ENCODE results near the gene DAND5. TPM values are rescaled to one million over a fixed set of nuclear protein-coding genes. Genes with fewer than 3 reads are reported as not detected.
A peak's percentile ranks its signal among the peaks of the same experiment; 100 is the strongest.

DAND5 gene
- total and polyA plus RNA-seq, 7 donors, result 0.13 to 2.0 (median 1.7) TPM; not detected in 2

DNA sequence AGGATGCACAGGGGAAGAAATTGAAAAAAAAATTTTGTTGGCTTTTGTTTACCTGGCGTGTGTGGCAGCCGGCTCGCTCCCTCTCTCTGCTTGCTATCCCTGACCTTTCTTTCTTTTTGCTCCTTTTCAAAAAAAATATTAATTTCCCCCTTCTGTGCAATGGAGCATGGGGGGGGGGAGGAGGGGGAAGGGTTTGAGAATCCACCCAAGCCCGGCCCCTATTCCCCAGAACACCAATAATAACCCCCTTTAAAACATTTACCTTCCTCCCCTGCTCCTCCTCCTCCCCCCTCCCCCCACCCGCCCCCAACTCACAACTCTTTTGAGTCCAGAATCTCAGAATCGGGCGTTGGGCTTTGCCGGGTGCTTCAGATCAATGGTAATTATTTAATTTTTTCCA, 54.3 kb downstream of the DAND5 start:
- WGBS, 2 donors, result 1 to 10% methylated on average over 8 of the region's 8 CpGs
- Histone ChIP-seq H3K4me1 (peaks cover 0 to 97% (median 89%) of the 10 kb centered on the region in 4 donors), H3K27me3 (no peaks in the 10 kb centered on the region), H3K4me3 (peak overlapping the region; percentile 31 to 49 (median 41)), H3K27ac (peak overlapping the region; percentile 91 to 98 (median 95)), H3K9me3 (no peaks in the 10 kb centered on the region), H3K36me3 (no peaks in the 10 kb centered on the region)
- TF ChIP-seq EP300 (IDR thresholded peaks at IDR 0.05) (no peak), POLR2AphosphoS5 (IDR thresholded peaks at IDR 0.05) (no peak), POLR2A (IDR thresholded peaks at IDR 0.05) (no peak)
- TF ChIP-seq, protein P1, sequence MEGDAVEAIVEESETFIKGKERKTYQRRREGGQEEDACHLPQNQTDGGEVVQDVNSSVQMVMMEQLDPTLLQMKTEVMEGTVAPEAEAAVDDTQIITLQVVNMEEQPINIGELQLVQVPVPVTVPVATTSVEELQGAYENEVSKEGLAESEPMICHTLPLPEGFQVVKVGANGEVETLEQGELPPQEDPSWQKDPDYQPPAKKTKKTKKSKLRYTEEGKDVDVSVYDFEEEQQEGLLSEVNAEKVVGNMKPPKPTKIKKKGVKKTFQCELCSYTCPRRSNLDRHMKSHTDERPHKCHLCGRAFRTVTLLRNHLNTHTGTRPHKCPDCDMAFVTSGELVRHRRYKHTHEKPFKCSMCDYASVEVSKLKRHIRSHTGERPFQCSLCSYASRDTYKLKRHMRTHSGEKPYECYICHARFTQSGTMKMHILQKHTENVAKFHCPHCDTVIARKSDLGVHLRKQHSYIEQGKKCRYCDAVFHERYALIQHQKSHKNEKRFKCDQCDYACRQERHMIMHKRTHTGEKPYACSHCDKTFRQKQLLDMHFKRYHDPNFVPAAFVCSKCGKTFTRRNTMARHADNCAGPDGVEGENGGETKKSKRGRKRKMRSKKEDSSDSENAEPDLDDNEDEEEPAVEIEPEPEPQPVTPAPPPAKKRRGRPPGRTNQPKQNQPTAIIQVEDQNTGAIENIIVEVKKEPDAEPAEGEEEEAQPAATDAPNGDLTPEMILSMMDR (IDR thresholded peaks at IDR 0.05), result no peak
- intact Hi-C loops (cut with DNase I), result loop anchor here (2.0 to 10.0 kb wide), 2 partner anchors 17 to 821 kb away; no protein-coding TSS in a partner anchor
- DNase-seq, result no peak

Small RNA genes lying within 50 kb of the gene (small RNA-seq; reads per million reads assigned to genes)
- gene MIR5695 (0 to 0.42 (median 0) reads per million in 3 donors), gene MIR6515 (0 to 0.30 (median 0) reads per million in 3 donors)

Other genes starting within 250 kb of the DAND5 start
- 10 to 100 TPM; 54.2 to 92.2 (median 60.5) TPM for gene TNPO2, start 245.6 kb upstream of the DAND5 start, total RNA-seq
- 10 to 100 TPM in 2 of 3 donors, 1 to 10 TPM in 1; 9.5 to 47.2 (median 12.0) TPM for gene TNPO2, start 245.6 kb upstream of the DAND5 start, polyA plus RNA-seq
- gene TRIR, start 234.9 kb upstream of the DAND5 start, total RNA-seq, result 100 to 1,000 TPM; 443 to 505 (median 475) TPM
- 100 to 1,000 TPM; 261 to 324 (median 321) TPM for gene TRIR, start 234.9 kb upstream of the DAND5 start, polyA plus RNA-seq
- 10 to 100 TPM; 34.6 to 59.4 (median 44.5) TPM for gene GET3, start 232.1 kb upstream of the DAND5 start, total RNA-seq
- 100 to 1,000 TPM in 1 of 3 donors, 10 to 100 TPM in 2; 85.8 to 121 (median 98.5) TPM for gene GET3, start 232.1 kb upstream of the DAND5 start, polyA plus RNA-seq
- under 1 TPM in 1 of 4 donors, not detected in 3; 0.36 TPM for gene BEST2, start 217.8 kb upstream of the DAND5 start, total RNA-seq
- 10 to 100 TPM; 44.4 to 50.0 (median 45.8) TPM for gene BEST2, start 217.8 kb upstream of the DAND5 start, polyA plus RNA-seq
- 10 to 100 TPM; 10.2 to 37.9 (median 12.7) TPM for gene HOOK2, start 194.0 kb upstream of the DAND5 start, total RNA-seq
- gene HOOK2, start 194.0 kb upstream of the DAND5 start, polyA plus RNA-seq, result 10 to 100 TPM; 36.0 to 80.4 (median 42.1) TPM
- 1,000 to 10,000 TPM in 1 of 4 donors, 100 to 1,000 TPM in 3; 125 to 1,252 (median 504) TPM for gene JUNB, start 178.1 kb upstream of the DAND5 start, total RNA-seq
- 100 to 1,000 TPM in 2 of 3 donors, 10 to 100 TPM in 1; 91.6 to 289 (median 249) TPM for gene JUNB, start 178.1 kb upstream of the DAND5 start, polyA plus RNA-seq
- 100 to 1,000 TPM; 248 to 312 (median 264) TPM for gene PRDX2, start 167.8 kb upstream of the DAND5 start, total RNA-seq
- gene PRDX2, start 167.8 kb upstream of the DAND5 start, polyA plus RNA-seq, result 100 to 1,000 TPM; 277 to 379 (median 284) TPM
- gene THSD8, start 167.5 kb upstream of the DAND5 start, total RNA-seq, result not detected
- 1 to 10 TPM in 2 of 3 donors, not detected in 1; 2.5 to 2.8 TPM for gene THSD8, start 167.5 kb upstream of the DAND5 start, polyA plus RNA-seq
- gene RNASEH2A, start 163.0 kb upstream of the DAND5 start, total RNA-seq, result 1 to 10 TPM; 1.9 to 3.7 (median 3.0) TPM
- 10 to 100 TPM in 1 of 3 donors, 1 to 10 TPM in 2; 6.2 to 22.1 (median 7.2) TPM for gene RNASEH2A, start 163.0 kb upstream of the DAND5 start, polyA plus RNA-seq
- gene RTBDN, start 135.0 kb upstream of the DAND5 start, total RNA-seq, result 1 to 10 TPM in 1 of 4 donors, under 1 TPM in 1, not detected in 2; 0.82 to 1.8 TPM
- gene RTBDN, start 135.0 kb upstream of the DAND5 start, polyA plus RNA-seq, result under 1 TPM in 1 of 3 donors, not detected in 2; 0.83 TPM
- 1 to 10 TPM in 1 of 4 donors, under 1 TPM in 3; 0.49 to 3.3 (median 0.76) TPM for gene MAST1, start 131.1 kb upstream of the DAND5 start, total RNA-seq
- gene MAST1, start 131.1 kb upstream of the DAND5 start, polyA plus RNA-seq, result 1 to 10 TPM; 1.2 to 2.6 (median 1.8) TPM
- 10 to 100 TPM; 28.6 to 45.1 (median 32.1) TPM for gene DNASE2, start 88.1 kb upstream of the DAND5 start, total RNA-seq
- 10 to 100 TPM; 11.4 to 45.4 (median 24.5) TPM for gene DNASE2, start 88.1 kb upstream of the DAND5 start, polyA plus RNA-seq
- gene KLF1, start 82.4 kb upstream of the DAND5 start, total RNA-seq, result not detected
- gene KLF1, start 82.4 kb upstream of the DAND5 start, polyA plus RNA-seq, result under 1 TPM in 1 of 3 donors, not detected in 2; 0.10 TPM
- gene GCDH, start 78.4 kb upstream of the DAND5 start, total RNA-seq, result 10 to 100 TPM; 24.7 to 85.0 (median 34.8) TPM
- 10 to 100 TPM; 10.8 to 40.0 (median 21.3) TPM for gene GCDH, start 78.4 kb upstream of the DAND5 start, polyA plus RNA-seq
- gene SYCE2, start 50.3 kb upstream of the DAND5 start, total RNA-seq, result not detected
- under 1 TPM in 1 of 3 donors, not detected in 2; 0.17 TPM for gene SYCE2, start 50.3 kb upstream of the DAND5 start, polyA plus RNA-seq
- 10 to 100 TPM; 21.4 to 33.3 (median 31.7) TPM for gene FARSA, start 35.9 kb upstream of the DAND5 start, total RNA-seq
- gene FARSA, start 35.9 kb upstream of the DAND5 start, polyA plus RNA-seq, result 10 to 100 TPM; 27.0 to 86.8 (median 29.1) TPM
- 100 to 1,000 TPM; 147 to 260 (median 208) TPM for gene CALR, start 31.0 kb upstream of the DAND5 start, total RNA-seq
- 100 to 1,000 TPM in 2 of 3 donors, 10 to 100 TPM in 1; 70.3 to 717 (median 168) TPM for gene CALR, start 31.0 kb upstream of the DAND5 start, polyA plus RNA-seq
- 100 to 1,000 TPM in 3 of 4 donors, 10 to 100 TPM in 1; 98.8 to 133 (median 117) TPM for gene RAD23A, start 23.7 kb upstream of the DAND5 start, total RNA-seq
- gene RAD23A, start 23.7 kb upstream of the DAND5 start, polyA plus RNA-seq, result 10 to 100 TPM; 58.7 to 99.3 (median 70.9) TPM
- 10 to 100 TPM; 36.0 to 65.8 (median 53.5) TPM for gene GADD45GIP1, start 12.4 kb upstream of the DAND5 start, total RNA-seq
- gene GADD45GIP1, start 12.4 kb upstream of the DAND5 start, polyA plus RNA-seq, result 10 to 100 TPM; 23.6 to 32.1 (median 28.2) TPM
- gene NFIX, start 25.9 kb downstream of the DAND5 start, total RNA-seq, result 100 to 1,000 TPM in 1 of 4 donors, 10 to 100 TPM in 3; 44.1 to 104 (median 58.5) TPM
- gene NFIX, start 25.9 kb downstream of the DAND5 start, polyA plus RNA-seq, result 10 to 100 TPM; 10.6 to 28.2 (median 22.2) TPM
- gene LYL1, start 133.3 kb downstream of the DAND5 start, total RNA-seq, result 10 to 100 TPM; 13.0 to 17.8 (median 15.2) TPM
- gene LYL1, start 133.3 kb downstream of the DAND5 start, polyA plus RNA-seq, result 10 to 100 TPM in 1 of 3 donors, 1 to 10 TPM in 2; 3.0 to 18.4 (median 3.7) TPM
- gene TRMT1, start 147.2 kb downstream of the DAND5 start, total RNA-seq, result 10 to 100 TPM; 17.4 to 25.8 (median 21.9) TPM
- 10 to 100 TPM in 2 of 3 donors, 1 to 10 TPM in 1; 6.7 to 48.6 (median 10.2) TPM for gene TRMT1, start 147.2 kb downstream of the DAND5 start, polyA plus RNA-seq
- 10 to 100 TPM in 3 of 4 donors, 1 to 10 TPM in 1; 8.1 to 20.5 (median 17.3) TPM for gene NACC1, start 148.7 kb downstream of the DAND5 start, total RNA-seq
- 10 to 100 TPM; 15.0 to 67.2 (median 26.4) TPM for gene NACC1, start 148.7 kb downstream of the DAND5 start, polyA plus RNA-seq
- 10 to 100 TPM; 65.3 to 87.0 (median 76.8) TPM for gene STX10, start 180.8 kb downstream of the DAND5 start, total RNA-seq
- gene STX10, start 180.8 kb downstream of the DAND5 start, polyA plus RNA-seq, result 100 to 1,000 TPM in 1 of 3 donors, 10 to 100 TPM in 2; 63.1 to 127 (median 64.0) TPM
- 100 to 1,000 TPM in 2 of 4 donors, 10 to 100 TPM in 2; 30.3 to 215 (median 85.6) TPM for gene IER2, start 180.8 kb downstream of the DAND5 start, total RNA-seq
- gene IER2, start 180.8 kb downstream of the DAND5 start, polyA plus RNA-seq, result 100 to 1,000 TPM in 2 of 3 donors, 10 to 100 TPM in 1; 62.9 to 163 (median 138) TPM

Data from sigmoid colon (tissue), 7 donors.